Head of caudate nucleus (tissue), 42 donors: ENCODE results near the gene ATRNL1.
A peak's percentile ranks its signal among the peaks of the same experiment; 100 is the strongest.

Source experiments
- DNase-seq, 42 donors: peaks; one replicate each; pipeline versions ENCODE4 v3.0.0 to v3.0.0-alpha.2; 2020 to 2021; ENCODE audit warnings: mixed read lengths in 7 of 42
- intact Hi-C: fragments of 100-400 bp; cut with DNase I; formaldehyde crosslinking; loops from one replicate; pipeline ENCODE4 v1.15.0; 2022

The ATRNL1 gene

DNA sequence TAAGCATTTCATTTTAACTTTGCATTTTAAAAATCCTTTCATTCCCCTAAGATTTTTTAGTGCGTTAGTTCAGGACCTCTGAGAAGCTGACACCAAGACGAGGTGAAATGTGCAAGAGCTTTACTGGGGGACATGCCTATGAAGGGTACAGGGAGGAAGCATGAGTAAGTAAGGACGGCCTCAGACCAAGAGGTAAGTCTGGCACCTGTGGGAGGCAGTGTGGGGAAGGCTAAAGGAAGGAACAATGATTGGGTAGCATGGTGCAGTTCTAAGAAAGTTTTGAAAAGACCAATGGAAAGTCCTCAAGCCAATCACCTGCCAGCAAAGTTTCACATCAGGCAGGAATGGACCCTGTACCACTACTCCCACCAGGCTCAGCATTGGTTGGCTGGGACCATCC lies 810.7 kb downstream of the ATRNL1 start:
- DNase-seq = no peak
- intact Hi-C loops = no loop called here

DNA sequence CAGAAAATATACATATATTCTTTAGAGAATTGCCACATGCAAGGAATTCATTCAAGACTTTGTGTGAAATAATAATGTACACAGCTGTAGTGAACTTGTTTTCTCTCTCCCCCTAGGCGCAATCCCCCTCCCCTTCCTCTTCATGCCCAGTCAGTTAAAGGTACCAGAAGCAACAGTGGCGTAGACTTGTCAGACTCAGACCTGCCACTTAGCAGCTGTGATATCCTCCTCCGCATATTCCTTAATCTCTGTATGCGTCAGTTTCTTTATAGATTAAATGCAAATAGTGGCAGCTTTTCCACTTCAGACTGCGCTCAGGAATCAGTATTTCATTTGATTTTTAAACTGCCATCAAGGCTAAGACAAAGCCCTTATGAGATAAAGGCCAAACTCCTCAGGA lies 815.9 kb downstream of the ATRNL1 start:
- intact Hi-C loops = no loop called here
- peak in 11 of 42 donors; percentile 5 to 55 (median 17) for DNase-seq

DNA sequence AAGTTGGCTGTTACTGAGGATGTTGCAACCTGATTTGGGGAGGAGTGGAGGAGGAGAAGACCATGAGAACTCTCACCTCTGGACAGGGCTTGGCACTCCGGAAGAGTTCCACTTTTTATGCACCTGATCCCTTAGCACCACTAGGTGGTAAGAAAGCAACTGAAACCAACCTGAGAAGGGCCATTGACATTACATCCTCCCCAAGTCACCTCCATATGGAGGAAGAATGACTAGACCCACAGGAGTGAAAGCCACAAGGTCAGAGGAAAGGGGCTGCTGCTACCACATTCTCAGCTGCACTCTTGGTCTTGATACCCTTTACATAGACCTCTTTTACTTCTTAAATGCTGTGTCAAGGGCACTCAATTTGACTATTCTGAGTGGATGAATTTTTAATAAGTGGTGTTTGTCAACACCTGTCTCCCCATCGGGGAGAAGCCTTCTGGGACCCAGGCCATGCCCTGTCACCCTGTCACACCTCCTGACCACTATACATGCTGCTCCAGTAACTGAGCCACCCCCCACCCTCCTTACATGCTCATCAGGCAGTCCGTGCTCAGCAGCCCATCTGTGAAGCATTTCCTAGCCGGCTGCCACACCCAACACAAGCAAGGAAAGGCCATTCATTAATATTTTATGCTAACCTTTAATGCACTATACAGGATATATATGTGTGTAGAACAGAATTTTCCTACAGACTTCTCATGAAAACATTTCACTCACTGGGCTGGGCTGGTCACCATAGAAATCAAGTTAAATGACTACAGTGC lies 817.0 kb downstream of the ATRNL1 start:
- intact Hi-C loops = no loop called here
- no peak for DNase-seq

DNA sequence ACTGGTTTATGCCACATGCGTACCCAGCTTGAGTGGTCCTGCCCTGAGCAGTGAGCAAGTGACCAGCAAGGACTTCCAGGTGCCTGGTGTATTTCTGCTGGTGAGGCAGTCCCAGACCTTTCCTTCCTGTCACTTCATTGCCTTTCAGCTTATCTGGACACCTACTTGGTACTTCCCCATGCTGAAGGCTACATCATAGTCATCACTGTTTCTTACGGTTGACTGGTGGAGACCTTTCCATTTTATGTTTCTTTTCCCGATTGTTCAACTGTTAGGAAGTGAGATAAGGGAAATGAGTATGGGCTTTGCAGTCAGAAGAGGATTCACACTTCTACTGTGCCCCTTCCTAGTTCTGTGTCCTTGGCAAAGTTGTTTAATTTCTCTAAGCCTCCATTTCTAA lies 821.3 kb downstream of the ATRNL1 start:
- DNase-seq = no peak
- intact Hi-C loops = no loop called here

DNA sequence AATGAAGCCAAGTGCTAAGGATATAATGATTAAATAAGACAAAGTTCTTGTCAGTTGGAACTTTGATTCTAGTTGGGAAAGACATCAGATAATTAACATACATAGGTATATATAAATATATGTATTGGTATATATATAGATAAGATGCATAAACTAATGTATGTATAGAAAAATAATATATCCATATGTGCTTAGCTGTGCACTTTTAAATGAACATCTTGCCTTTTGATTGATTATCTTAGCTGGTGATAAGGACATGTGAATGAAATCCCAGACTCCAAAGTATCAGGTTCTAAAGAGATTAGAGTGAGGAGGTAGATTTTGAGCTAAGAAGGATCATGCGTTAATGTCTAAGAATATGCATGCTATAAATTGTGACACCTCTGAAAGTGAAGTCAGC lies 822.3 kb downstream of the ATRNL1 start:
- intact Hi-C loops = no loop called here
- no peak for DNase-seq

DNA sequence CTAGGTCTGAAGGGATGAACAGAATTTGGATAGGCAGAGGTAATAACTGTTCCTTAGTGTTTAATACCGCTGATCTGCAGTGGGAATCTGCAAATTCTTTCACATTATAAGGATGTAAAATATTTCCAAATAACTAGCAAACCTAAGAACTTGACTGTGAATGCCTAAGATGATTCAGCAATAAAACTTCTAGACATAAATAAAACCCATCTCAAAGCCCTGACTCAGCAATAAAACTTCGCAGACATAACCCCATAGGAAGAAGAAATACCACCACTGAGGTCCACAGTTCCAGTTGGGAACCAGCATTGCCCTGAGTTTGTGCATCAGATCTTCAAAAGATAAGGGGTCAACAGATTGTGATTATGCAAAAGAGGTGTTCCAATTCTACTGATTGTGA lies 825.6 kb downstream of the ATRNL1 start:
- no peak for DNase-seq

DNA sequence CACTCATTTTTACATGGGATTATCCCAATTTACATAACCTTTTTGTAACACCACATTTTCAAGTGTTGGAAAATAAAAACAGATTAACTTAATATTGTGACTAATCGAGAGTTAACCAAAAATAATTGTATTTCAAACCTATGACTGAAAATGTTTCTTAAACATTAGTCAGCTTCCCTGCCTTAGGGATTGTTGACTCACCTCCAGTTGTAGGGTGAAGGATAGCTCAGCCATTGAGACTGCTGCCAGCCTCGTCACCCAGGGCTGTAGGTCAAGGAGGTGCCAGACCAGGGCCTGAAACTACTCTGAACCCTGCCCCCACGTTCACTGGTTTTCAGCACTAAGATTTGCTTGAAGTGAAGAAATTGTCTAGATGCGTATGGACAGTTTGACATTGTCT lies 828.6 kb downstream of the ATRNL1 start:
- intact Hi-C loops = no loop called here

More for the DNA sequence above, 825.6 kb downstream of the ATRNL1 start:
- intact Hi-C loops = no loop called here

DNA sequence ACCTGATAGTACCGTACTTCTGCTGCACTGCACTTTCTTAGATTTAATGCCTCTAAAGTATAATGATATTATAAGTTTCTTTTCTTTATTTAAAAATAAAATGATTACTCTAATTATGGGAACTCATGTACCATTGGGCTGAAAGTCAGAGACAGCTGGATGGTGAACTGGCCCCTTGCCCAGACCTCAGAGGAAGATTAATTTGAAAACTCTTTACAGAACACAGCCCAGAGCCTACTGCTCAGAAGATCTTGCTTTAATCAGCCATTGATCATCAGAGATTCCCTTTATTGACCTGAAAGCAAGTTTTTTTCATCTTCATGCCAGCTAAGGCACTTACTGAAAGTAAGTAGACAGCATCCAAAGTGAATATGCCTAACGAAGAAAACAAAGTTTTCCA lies 838.1 kb downstream of the ATRNL1 start:
- intact Hi-C loops = no loop called here
- DNase-seq = no peak

More for the DNA sequence above, 828.6 kb downstream of the ATRNL1 start:
- DNase-seq = no peak

DNA sequence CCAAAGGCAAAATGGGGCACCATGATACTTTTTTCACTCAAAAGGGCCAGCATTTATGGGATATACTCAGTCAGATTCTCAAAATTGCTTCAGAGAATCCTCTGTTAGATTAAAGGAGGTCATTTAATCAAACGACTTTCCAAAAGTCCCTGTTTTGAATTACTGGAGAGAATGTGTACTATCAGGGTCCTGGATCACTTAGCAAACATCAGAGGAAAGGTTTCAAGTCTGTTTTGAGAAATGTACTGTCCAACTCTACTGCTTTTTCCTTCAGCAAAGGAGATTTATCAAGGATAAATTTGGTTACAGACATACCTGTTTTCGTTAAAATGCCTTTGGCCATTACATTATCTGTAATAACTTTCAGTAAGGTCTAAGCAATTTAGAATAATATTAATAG lies 838.9 kb downstream of the ATRNL1 start:
- intact Hi-C loops = no loop called here
- no peak for DNase-seq

DNA sequence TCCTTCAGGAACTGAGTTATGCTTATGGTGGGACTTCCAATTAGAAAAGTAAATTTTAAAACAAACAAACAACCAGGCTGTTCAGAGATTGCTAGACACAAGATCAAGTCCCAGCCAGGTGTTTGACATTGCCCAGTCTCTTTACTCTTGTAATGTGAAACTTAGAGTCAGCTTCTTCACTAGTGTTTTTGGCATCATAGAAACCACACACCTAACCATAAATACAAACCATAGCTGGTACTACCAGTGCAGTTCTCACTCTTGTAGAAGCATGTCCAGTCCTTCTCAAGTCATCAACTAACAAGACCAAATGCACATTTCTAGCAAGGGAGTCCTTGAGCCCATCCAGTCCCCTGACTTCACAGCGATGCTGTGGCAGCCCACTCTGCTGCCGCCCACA lies 839.9 kb downstream of the ATRNL1 start:
- intact Hi-C loops = no loop called here
- no peak for DNase-seq

DNA sequence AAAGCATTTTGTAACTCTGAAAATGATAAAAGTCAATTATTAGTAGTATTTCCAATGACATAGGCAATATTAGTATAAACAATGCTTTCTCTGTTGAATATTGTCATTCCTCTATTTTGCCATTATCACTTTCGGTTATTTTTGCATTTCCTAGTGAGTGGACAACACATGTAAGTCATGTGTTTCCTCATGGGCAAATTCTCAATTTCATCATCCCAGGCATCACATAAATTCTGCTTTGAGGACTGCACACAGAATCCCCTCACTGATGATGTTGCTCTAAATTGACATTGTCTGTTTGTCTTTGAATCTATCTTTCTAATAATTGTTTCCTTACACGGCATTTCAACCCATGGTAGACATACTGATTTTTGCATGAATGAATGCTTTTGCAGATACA lies 842.6 kb downstream of the ATRNL1 start:
- intact Hi-C loops = no loop called here

DNA sequence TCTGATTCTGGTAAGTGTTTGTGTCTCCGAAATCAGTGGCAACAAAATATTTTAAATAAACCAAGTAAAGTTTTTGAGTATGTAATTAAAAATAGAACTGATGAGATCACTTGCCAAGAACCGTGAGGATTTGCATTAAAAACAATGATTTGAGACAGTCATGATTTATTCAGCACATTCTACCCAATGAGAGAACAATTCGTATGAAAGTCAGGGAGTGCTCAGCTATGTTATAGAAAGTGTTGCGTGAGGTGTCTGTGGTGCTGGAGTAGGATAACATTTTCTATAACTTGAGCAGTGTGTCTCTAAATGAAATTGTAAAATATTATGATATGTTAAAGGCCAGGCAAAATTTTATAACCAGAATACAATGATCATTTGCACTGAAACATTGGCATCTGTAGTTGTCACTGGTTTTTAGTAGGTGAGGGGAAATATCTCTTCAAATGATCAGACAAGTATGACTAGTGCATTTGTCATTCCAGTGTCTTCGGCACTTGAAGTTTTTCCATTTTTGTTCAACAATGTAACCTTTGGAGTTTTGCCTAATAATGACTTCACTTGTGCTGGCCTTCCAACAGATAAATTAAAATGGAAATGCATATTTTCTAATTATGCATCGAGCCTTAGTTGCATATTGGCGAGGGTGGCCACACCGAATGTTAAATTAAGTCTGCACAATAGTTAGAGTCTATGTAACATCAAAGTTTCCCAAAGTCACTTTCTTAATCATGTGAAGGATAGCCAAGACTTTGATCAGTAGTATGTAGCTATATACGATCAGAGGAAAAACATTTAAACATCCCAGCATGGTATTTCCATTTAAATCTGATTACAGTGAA lies 844.0 kb downstream of the ATRNL1 start:
- intact Hi-C loops = no loop called here

More for the DNA sequence above, 842.6 kb downstream of the ATRNL1 start:
- DNase-seq = no peak

DNA sequence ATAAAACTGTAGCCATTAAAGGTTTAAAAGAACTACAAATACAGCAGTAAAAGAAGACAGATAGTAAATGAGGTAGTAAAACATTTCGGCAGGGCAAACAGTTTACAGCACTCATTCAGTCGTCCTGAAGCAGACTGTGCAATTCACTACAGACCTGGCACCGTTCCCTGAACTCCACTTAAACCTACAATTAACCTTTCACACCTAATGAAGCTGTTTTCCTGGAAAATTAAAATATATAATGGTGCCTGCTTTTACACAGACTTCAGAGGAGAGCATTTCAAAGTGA lies 844.5 kb downstream of the ATRNL1 start:
- no peak for DNase-seq
- intact Hi-C loops = no loop called here

More for the DNA sequence above, 844.0 kb downstream of the ATRNL1 start:
- no peak for DNase-seq

DNA sequence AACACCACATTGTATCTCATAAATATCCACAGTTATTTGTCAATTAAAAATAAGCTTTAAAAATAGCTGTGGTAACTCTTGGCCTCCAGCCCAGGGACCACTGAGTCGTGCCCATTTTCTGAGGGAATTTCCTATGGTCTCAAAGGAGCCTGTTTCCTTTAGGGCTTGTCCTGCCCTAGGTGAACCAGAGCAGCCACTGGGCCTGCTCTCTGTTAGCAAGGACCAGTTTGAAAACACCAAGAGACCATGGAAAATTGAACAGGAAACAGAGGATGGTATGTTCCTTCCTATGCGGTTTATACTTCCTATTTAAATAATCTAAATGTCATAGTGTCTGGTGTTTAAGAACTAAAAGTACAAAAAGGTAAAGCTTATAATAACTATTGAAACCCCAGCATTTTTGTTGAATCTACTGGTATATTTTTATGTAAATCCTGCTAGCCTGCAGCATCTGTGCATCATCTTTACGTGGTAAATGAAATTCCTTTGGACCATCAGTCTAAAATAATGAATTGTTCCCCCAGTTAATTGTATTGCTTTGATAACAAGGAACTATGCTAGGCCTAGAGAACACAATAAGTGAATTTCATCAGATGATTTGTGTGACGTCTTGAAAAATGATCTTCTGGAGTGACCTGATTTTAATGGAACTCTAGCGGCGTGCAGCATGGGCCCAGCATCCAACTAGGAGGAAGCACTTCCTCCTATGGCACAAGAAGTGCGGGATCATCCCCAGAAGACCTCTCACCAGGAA lies 846.1 kb downstream of the ATRNL1 start:
- no peak for DNase-seq
- intact Hi-C loops = no loop called here

DNA sequence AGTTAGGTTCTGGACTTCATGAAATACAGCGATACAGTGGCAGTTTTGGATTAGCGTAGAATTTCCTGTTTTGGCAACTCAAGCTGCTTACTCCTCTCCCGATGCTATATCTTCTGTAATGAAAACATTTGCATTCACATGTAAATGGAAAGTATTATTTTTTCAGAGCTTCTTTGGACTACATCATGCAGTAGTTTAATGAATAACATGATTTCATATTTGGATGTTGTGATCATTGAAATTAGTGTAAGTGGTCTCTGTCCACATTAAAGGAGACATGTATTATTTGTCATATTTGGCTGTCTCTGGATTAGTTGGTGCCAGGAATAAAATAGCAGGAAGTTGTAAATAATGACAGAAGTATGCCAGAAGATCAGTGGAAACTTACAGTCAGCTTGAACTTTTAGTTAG lies 848.2 kb downstream of the ATRNL1 start:
- DNase-seq = no peak
- intact Hi-C loops = no loop called here

DNA sequence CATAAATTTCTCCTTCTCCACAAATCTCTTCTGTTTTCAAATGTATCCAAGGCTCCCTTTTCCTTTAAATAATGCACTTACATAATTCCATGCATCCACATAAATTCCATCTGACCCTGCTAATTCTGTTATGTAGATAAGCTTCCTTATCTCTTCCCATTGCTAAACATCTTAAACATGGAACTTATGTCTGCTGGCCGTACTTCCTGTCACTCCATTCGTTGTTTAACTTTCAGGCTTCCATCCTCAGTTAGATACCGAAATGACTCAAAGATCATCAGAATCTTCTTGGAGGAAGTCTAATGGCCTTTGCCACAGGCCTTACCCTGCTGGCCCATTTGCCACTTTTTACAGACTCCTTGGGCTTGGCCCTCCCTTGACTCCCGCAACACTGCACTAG lies 848.9 kb downstream of the ATRNL1 start:
- intact Hi-C loops = no loop called here

DNA sequence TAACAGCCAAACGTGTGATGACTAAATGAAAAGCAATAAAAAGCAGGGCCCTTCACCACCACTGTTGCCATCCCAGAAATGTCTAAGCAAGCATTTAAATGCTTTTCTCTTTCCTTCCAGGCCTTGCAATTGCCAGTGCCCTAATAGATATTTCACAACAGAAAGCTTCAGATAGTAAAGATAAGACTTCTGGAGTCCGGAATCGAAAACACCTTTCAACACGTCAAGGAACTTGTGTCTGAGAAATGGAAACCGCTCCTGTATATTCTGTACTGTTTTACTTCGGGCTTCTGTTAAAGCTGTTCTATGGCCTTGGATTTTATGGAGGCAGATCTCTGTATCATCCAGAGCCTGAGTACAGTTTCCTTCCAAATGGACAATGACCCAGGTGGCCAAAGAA lies 851.4 kb downstream of the ATRNL1 start:
- DNase-seq = no peak
- intact Hi-C loops = no loop called here

More for the DNA sequence above, 848.9 kb downstream of the ATRNL1 start:
- DNase-seq = no peak

DNA sequence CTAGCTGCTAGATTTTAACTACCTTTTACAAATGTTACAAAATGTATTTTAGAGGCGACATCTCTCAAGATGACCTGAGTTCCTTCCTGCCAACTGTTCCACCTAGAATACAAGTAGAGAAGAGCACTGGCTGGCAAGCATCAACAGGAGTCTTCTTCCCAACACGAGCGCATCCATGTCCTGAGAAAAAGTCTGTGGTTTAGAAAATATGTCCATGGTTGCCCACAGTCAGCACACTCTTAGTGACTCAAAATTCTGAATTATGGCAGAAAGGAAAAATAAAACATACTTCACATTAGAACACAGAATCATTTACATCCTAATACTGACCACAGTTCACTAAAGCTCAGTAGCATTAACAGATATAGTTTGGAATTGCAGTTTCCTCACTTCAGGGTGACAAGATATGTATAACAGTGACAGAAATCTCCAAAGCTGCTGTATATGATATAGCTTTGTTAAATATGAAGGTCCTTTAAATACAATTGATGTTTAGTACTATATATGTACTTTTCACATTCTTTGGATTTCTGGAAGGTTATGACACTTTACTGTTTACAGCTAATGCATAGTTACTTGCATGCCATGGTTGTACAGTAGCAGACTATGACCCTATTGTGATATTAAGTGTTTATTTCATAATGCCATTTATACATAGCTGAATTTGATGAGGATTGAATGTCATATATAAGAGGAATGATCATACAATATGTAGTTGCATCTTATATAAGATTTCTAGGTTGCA lies 852.7 kb downstream of the ATRNL1 start:
- no peak for DNase-seq
- intact Hi-C loops = no loop called here

DNA sequence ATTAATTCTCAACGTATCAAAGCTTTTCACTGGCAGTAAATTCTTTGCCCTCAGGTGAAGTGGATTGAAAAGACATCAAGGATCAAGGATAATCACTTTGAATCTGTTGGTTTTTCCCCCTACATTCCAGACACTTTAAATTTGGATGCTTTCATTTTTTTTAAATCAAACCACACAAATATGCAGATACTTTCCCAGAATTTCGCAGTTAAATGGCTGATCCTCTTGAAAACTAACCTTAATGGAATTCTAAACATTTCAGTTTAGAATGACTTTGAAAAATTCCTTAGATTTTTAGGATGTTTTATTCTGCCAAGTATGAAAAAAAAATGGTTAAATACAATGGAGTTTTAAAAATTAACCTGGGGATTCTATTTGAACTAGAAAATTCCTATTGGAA lies 853.9 kb downstream of the ATRNL1 start:
- intact Hi-C loops = no loop called here
- no peak for DNase-seq
